Kidney epithelial cell (primary cell): ENCODE data around the gene KIF26B. TPM values are rescaled to one million over a fixed set of nuclear protein-coding genes. Genes with fewer than 3 reads are reported as not detected.

Source experiments
- DNase-seq: peaks from one replicate; pipeline ENCODE4 v3.0.0-alpha.2; 2010; ENCODE audit warnings: low read depth
- H3K27me3 ChIP-seq: 2 replicates; pipeline ENCODE4 v1.6.0; 2011; ENCODE audit warnings: low read length; ENCODE audit not compliant: control insufficient read depth, insufficient read depth
- H3K36me3 ChIP-seq: 2 replicates; pipeline ENCODE4 v1.5.1; 2011; ENCODE audit warnings: low read length; ENCODE audit not compliant: control insufficient read depth, insufficient read depth
- H3K4me3 ChIP-seq: 2 replicates; pipeline ENCODE4 v1.5.1; 2011; ENCODE audit warnings: low read depth, mild to moderate bottlenecking, control low read depth, low read length
- total RNA-seq: library from RNA; depleted of rRNA; stranded (reverse); fragments of >200 nt; gene quantifications from 2 replicates; pipeline ENCODE4 v1.2.3, GENCODE V29; 2015
- TF ChIP-seq, protein P1 (sequence below): IDR thresholded peaks from 2 replicates; pipeline ENCODE4 v1.5.1; 2011; ENCODE audit warnings: mild to moderate bottlenecking, moderate library complexity, low read length, control low read depth, inconsistent platforms; ENCODE audit not compliant: insufficient read depth, poor library complexity, severe bottlenecking

Gene KIF26B
- total RNA-seq, 1 donor from 2014 or later: 14.6 TPM

DNA sequence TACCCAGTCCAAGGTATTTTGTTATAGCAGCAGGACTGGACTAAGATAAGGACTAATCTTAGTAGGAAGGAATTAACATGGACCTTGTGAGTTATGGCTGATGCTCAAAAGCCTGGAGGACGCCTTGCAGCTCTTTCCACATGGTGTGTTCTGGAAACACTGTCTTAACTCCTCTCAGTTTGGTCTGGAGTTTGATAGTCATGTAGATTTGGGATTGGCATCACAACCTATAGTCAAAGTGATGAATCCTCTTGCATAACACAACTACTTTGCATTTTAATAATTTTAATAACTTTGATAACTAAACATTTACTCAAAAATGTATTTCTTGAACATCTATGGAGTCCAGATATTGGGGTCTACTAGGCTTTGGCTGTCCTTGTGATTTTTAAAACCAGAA, 293.7 kb downstream of the KIF26B start:
- H3K4me3 ChIP-seq: no peak overlapping the region
- TF ChIP-seq, protein P1, sequence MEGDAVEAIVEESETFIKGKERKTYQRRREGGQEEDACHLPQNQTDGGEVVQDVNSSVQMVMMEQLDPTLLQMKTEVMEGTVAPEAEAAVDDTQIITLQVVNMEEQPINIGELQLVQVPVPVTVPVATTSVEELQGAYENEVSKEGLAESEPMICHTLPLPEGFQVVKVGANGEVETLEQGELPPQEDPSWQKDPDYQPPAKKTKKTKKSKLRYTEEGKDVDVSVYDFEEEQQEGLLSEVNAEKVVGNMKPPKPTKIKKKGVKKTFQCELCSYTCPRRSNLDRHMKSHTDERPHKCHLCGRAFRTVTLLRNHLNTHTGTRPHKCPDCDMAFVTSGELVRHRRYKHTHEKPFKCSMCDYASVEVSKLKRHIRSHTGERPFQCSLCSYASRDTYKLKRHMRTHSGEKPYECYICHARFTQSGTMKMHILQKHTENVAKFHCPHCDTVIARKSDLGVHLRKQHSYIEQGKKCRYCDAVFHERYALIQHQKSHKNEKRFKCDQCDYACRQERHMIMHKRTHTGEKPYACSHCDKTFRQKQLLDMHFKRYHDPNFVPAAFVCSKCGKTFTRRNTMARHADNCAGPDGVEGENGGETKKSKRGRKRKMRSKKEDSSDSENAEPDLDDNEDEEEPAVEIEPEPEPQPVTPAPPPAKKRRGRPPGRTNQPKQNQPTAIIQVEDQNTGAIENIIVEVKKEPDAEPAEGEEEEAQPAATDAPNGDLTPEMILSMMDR: no peak
- no peaks in the 10 kb centered on the region for H3K27me3 ChIP-seq
- H3K36me3 ChIP-seq: no peaks in the 10 kb centered on the region
- no peak for DNase-seq

DNA sequence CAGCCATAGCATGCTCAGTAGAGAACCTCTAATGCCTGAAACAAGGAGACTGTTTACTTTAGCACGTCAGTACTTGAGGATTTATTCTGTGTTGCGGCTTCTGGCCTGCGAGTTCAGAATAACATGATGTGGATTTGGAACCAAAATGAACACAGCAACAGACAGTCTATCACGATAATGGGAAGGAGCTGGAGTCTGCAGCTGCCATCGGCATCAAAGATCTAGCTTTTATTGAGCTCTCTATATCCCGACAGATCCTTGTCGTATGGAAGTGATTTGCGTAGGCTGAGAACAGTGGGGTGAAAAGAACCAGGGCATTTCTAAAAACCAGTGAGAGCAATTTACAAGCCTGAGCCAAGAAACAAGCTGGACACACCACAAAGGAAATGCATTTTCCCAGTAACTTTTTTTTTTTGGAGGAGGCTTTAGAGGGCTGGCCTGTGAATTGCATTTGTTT, 294.2 kb downstream of the KIF26B start:
- no peak overlapping the region for H3K4me3 ChIP-seq

DNA sequence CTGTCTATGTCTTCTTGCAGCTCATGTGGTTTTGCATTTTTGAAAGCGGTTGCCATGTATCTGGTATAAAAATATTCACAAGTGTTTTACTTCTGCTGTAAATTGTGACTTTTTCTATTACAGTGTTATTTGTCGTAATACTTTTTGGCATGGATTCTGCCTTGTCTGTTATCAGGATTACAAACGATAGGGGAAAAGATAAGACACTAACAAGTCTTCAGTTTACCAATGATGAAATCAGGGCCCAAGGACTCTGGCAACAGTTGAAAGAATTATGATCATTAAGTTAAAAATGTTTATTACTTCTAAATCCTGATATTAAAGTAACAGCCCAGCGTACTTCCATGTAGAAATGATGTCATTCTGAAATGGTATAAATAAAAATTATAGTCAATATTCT, 298.8 kb downstream of the KIF26B start:
- no peaks in the 10 kb centered on the region for H3K27me3 ChIP-seq

More for the DNA sequence above, 294.2 kb downstream of the KIF26B start:
- H3K27me3 ChIP-seq: no peaks in the 10 kb centered on the region
- no peak for DNase-seq
- no peaks in the 10 kb centered on the region for H3K36me3 ChIP-seq
- TF ChIP-seq, protein P1: no peak

DNA sequence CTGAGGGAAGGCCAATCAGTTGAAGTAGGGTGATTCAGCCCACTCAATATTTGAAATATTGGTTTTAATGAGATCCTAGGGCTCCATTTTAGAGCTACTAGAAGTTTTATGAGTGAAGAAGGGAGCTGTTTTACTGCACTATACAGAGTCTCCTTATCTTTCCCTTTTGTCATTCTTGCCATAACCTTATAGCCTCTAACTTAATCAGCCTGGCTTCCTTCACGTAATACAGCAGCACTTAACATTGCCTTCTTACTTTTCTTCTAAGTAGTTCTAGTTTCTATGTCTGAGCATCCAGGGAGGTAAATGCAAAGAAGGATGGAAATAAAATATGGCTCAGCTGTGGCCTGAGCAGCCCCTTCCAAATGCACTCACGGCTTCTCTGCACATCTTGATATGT, 299.3 kb downstream of the KIF26B start:
- TF ChIP-seq, protein P1: no peak

More for the DNA sequence above, 298.8 kb downstream of the KIF26B start:
- no peaks in the 10 kb centered on the region for H3K36me3 ChIP-seq
- no peak for DNase-seq
- TF ChIP-seq, protein P1: no peak
- H3K4me3 ChIP-seq: no peak overlapping the region

DNA sequence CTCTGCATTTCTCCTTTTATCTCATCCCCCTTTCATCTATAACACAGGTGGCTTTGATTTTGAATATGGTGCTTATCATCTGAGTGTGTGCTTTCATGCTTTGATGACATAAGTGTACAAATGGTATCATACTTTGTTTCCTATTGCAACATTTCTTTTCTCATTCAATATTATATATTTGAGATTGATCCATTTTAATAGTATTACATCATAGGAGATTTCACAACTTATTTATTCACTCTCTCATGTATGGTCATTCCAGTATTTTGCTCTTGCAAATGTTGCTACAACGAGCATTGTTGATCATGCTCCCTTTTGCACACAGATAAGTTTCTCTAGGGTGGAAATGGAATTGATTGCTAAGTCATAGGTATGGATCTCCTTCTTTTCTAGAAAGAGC, 302.8 kb downstream of the KIF26B start:
- DNase-seq: no peak
- Histone ChIP-seq H3K36me3 (no peaks in the 10 kb centered on the region), H3K4me3 (no peak overlapping the region), H3K27me3 (no peaks in the 10 kb centered on the region)
- TF ChIP-seq, protein P1: no peak

More for the DNA sequence above, 299.3 kb downstream of the KIF26B start:
- Histone ChIP-seq H3K4me3 (no peak overlapping the region), H3K27me3 (no peaks in the 10 kb centered on the region), H3K36me3 (no peaks in the 10 kb centered on the region)
- no peak for DNase-seq

DNA sequence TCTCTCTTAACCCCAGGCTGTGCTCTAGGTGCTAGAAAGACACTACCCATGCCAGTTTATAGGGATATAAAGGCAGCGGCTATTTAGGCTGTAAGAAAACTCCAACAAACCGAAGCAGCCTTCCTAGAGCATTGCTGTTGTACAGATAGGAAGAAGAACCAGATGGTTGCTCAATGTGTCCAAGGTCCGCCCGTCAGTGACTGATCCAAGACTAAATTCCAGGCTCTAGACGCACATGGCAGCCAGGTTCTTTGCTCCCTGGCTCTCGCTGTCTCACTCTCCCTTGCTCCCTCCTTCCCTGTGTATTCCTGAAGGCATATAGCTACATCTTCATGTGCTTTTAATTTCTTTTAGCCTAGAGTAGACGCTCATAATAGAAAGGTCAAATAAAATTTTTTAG, 303.4 kb downstream of the KIF26B start:
- Histone ChIP-seq H3K27me3 (no peaks in the 10 kb centered on the region), H3K36me3 (no peaks in the 10 kb centered on the region), H3K4me3 (no peak overlapping the region)
- TF ChIP-seq, protein P1: no peak
- DNase-seq: no peak
